Measurements from ENCODE around the gene KCNK1.

DNA sequence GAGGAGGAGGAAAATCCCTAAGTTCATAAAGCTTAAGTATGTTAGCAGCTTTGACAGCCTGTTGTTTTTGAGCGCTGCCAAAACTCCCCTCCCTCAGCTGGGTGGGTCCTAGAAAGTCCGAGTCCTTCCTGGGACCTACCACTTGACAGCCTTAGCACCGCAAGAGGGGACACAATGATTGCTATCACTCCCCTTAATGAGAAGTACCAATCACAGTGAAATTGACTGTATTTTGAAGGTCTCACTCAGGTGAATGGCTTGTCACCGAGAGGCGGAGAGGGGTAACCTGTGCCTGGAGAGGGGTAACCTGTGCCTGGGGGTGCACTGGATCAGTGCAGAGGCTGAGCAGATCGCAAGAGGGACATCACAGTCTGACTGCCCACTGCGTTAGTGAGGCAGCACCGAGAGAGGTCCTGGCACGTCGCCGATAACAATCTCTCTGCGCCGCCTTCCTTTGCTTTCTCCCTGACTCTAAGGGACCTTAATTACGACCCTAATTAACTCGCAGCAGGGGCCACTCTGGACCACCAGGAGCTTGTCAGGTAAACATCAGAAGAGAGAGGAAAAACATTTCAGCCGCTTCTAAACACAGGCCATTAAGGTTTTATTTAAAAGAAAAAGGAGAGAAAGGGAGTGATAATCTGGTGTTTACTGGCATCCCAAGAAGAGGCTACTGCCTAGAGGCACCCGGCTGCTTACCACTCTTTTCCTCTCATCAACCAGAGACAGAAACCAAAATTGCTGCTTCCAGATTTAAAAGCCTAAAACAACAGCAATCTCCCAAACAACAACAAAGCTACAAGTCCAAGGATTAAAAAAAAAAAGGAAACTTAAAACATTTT is 25.7 kb upstream of the KCNK1 start:
- TF ChIP-seq BACH1 (IDR thresholded peaks at IDR 0.05; ENCODE audit: low read length), result no peak
- no peak for TF ChIP-seq SUZ12 (IDR thresholded peaks at IDR 0.05; ENCODE audit: low read length)
- TF ChIP-seq JUND (IDR thresholded peaks at IDR 0.05; ENCODE audit: low read length), result no peak
- TF ChIP-seq, protein P1, sequence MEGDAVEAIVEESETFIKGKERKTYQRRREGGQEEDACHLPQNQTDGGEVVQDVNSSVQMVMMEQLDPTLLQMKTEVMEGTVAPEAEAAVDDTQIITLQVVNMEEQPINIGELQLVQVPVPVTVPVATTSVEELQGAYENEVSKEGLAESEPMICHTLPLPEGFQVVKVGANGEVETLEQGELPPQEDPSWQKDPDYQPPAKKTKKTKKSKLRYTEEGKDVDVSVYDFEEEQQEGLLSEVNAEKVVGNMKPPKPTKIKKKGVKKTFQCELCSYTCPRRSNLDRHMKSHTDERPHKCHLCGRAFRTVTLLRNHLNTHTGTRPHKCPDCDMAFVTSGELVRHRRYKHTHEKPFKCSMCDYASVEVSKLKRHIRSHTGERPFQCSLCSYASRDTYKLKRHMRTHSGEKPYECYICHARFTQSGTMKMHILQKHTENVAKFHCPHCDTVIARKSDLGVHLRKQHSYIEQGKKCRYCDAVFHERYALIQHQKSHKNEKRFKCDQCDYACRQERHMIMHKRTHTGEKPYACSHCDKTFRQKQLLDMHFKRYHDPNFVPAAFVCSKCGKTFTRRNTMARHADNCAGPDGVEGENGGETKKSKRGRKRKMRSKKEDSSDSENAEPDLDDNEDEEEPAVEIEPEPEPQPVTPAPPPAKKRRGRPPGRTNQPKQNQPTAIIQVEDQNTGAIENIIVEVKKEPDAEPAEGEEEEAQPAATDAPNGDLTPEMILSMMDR (IDR thresholded peaks at IDR 0.05; ENCODE audit: control extremely low read depth in 1 of 3, insufficient read depth in 1 of 3, low read depth in 1 of 3, low read length in 3 of 3), result no peak
- TF ChIP-seq PHF8 (conservative IDR thresholded peaks at IDR 0.05; ENCODE audit: low read depth, low read length), result no peak
- no peak for TF ChIP-seq POLR2A (IDR thresholded peaks at IDR 0.05; ENCODE audit: control extremely low read depth in 1 of 2, low read depth in 2 of 2, low read length in 2 of 2)
- TF ChIP-seq ASH2L (IDR thresholded peaks at IDR 0.05; ENCODE audit: low read length), result no peak
- TF ChIP-seq GABPA (IDR thresholded peaks at IDR 0.05; ENCODE audit: borderline replicate concordance, insufficient read depth, low read length), result no peak
- TF ChIP-seq MAFK (IDR thresholded peaks at IDR 0.05; ENCODE audit: low read depth, low read length), result no peak
- no peak for TF ChIP-seq ZNF274 (IDR thresholded peaks at IDR 0.05; ENCODE audit: borderline replicate concordance, extremely low read depth, low read length)

Data from H1 (cell line).